Measurements from ENCODE around the gene UBE2L6. TPM values are rescaled to one million over a fixed set of nuclear protein-coding genes. Genes with fewer than 3 reads are reported as not detected.

UBE2L6 gene
- total RNA-seq, 2 donors from 2014 or later, result 8.1 to 11.3 TPM

DNA sequence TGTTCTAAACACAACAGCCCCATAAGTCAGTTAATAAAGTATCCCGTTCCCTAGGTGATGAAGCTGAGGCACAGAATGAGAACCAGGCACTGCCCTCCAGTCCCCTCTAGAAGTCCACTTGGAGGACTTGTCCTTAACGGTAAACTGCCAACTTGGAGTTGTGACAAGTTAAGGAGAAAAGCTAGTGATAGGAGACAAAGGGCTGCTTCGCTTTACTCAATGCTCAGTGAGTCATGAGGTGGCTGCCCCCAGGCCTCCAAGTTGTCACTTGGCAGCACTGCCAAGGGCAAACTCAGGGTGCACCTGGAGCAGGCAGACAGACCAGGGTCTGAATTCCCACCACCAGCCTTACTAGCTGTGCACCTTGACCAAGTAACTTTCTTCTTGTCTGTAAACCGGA, 65.5 kb downstream of the UBE2L6 start:
- Mint-ChIP-seq H3K9me3 (no peaks in the 10 kb centered on the region), H3K27me3 (ENCODE audit: insufficient read depth) (peaks cover 4% of the 10 kb centered on the region), H3K4me3 (no peak overlapping the region), H3K27ac (no peak overlapping the region), H3K36me3 (ENCODE audit: low read depth) (no peaks in the 10 kb centered on the region), H3K4me1 (peaks cover 39% of the 10 kb centered on the region)
- H3K27me3 ChIP-seq (ENCODE audit: control insufficient read depth, insufficient read depth, low read length, poor library complexity, severe bottlenecking), result no peaks in the 10 kb centered on the region
- no peak overlapping the region for H3K4me3 ChIP-seq (ENCODE audit: low read length)
- H3K9me3 ChIP-seq (ENCODE audit: control insufficient read depth, low read length), result no peaks in the 10 kb centered on the region
- H3K9ac ChIP-seq (ENCODE audit: extremely low read depth, low read length, poor library complexity, severe bottlenecking), result no peak overlapping the region
- 91 to 94% methylated on average over 4 of the region's 4 CpGs for WGBS, 2 experiments (ENCODE audit: insufficient coverage in 1 of 2, insufficient read length in 1 of 2)
- H3K27ac ChIP-seq (ENCODE audit: low read depth, low read length), result no peak overlapping the region
- DNase-seq, result no peak
- H3K36me3 ChIP-seq (ENCODE audit: control insufficient read depth, insufficient read depth, low read length), result no peaks in the 10 kb centered on the region
- no peaks in the 10 kb centered on the region for H3K4me1 ChIP-seq (ENCODE audit: control insufficient read depth, insufficient read depth, low read length)
- TF ChIP-seq, protein P1, sequence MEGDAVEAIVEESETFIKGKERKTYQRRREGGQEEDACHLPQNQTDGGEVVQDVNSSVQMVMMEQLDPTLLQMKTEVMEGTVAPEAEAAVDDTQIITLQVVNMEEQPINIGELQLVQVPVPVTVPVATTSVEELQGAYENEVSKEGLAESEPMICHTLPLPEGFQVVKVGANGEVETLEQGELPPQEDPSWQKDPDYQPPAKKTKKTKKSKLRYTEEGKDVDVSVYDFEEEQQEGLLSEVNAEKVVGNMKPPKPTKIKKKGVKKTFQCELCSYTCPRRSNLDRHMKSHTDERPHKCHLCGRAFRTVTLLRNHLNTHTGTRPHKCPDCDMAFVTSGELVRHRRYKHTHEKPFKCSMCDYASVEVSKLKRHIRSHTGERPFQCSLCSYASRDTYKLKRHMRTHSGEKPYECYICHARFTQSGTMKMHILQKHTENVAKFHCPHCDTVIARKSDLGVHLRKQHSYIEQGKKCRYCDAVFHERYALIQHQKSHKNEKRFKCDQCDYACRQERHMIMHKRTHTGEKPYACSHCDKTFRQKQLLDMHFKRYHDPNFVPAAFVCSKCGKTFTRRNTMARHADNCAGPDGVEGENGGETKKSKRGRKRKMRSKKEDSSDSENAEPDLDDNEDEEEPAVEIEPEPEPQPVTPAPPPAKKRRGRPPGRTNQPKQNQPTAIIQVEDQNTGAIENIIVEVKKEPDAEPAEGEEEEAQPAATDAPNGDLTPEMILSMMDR (conservative IDR thresholded peaks at IDR 0.05), result no peak

Other genes starting within 250 kb of the UBE2L6 start
- 10 to 100 TPM; 60.4 to 73.8 TPM for gene TNKS1BP1, start 242.7 kb downstream of the UBE2L6 start, total RNA-seq
- gene SSRP1, start 231.8 kb downstream of the UBE2L6 start, total RNA-seq, result 100 to 1,000 TPM; 145 to 182 TPM
- gene P2RX3, start 229.3 kb downstream of the UBE2L6 start, total RNA-seq, result not detected
- gene PRG3, start 186.5 kb downstream of the UBE2L6 start, total RNA-seq, result not detected
- under 1 TPM in 1 of 2 donors, not detected in 1; 0.42 TPM for gene PRG2, start 177.0 kb downstream of the UBE2L6 start, total RNA-seq
- gene SLC43A3, start 140.6 kb downstream of the UBE2L6 start, total RNA-seq, result 10 to 100 TPM; 10.6 to 13.8 TPM
- gene RTN4RL2, start 107.1 kb downstream of the UBE2L6 start, total RNA-seq, result 1 to 10 TPM in 1 of 2 donors, under 1 TPM in 1; 0.97 to 1.5 TPM
- gene SLC43A1, start 52.0 kb downstream of the UBE2L6 start, total RNA-seq, result 1 to 10 TPM; 8.4 to 9.1 TPM
- gene TIMM10, start 36.9 kb downstream of the UBE2L6 start, total RNA-seq, result 10 to 100 TPM; 77.4 to 79.8 TPM
- gene SMTNL1, start 30.1 kb downstream of the UBE2L6 start, total RNA-seq, result under 1 TPM; 0.22 TPM
- 10 to 100 TPM; 67.8 to 73.5 TPM for gene SERPING1, start 30.0 kb upstream of the UBE2L6 start, total RNA-seq
- not detected for gene YPEL4, start 82.2 kb upstream of the UBE2L6 start, total RNA-seq
- gene CLP1, start 90.1 kb upstream of the UBE2L6 start, total RNA-seq, result 10 to 100 TPM; 23.7 to 25.2 TPM
- 10 to 100 TPM; 70.7 to 77.1 TPM for gene ZDHHC5, start 100.4 kb upstream of the UBE2L6 start, total RNA-seq
- gene MED19, start 144.5 kb upstream of the UBE2L6 start, total RNA-seq, result 10 to 100 TPM; 18.5 TPM
- 10 to 100 TPM; 67.6 to 79.2 TPM for gene TMX2, start 144.9 kb upstream of the UBE2L6 start, total RNA-seq
- 100 to 1,000 TPM; 213 to 226 TPM for gene SELENOH, start 173.8 kb upstream of the UBE2L6 start, total RNA-seq
- not detected for gene BTBD18, start 184.1 kb upstream of the UBE2L6 start, total RNA-seq
- gene CTNND1, start 194.1 kb upstream of the UBE2L6 start, total RNA-seq, result 100 to 1,000 TPM; 190 to 216 TPM

All from endodermal cell (in vitro differentiated cells).